Fibroblast of skin of back (primary cell): ENCODE data around the gene GPATCH4.
"Not testable (repeated sequence)": the region's sequence is repeated elsewhere in the genome, so short reads cannot be mapped to it uniquely, and the experiment has no call there.

Source experiments
- DNase-seq: peaks from one replicate; pipeline ENCODE4 v3.0.0-alpha.2; 2013

The GPATCH4 gene

DNA sequence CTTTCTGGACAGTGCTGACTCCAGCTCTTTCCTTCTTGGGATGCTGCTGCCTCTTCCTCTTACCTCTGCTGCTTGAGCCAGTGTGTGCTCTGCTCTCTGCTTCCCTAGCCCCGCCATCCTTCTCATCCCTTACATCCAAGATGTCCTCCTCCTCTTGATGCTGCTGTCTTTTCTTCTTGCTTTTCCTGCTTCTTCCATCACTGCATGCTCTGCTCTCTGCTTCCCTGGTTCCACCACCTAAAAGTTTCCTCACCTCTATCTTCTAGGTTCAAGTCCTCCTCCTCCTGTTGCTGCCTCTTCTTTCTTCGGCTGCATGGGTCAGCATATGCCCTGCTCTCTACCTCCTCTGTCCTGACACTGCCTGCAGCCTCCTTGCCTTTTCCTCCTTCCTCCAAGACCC lies 6.3 kb downstream of the GPATCH4 start:
- no peak for DNase-seq

DNA sequence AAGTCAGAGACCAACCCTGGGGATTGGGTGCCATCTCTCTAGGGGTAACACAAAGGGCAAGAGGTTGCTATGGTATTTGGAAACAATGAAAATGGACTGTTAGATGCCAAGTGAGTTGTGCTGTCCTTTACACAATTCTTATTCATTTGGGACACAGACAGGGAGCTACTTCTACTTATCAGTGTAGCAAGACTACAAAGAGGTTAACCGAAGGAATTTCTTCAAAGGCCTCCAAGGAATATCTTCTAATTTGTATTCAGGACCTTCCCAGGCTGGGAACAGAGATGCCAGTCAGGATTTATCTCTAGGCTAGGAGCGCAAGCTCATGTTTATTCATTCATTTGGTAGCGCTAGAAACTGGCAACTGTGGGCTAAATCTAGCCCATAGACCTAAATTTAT lies 7.1 kb downstream of the GPATCH4 start:
- no peak for DNase-seq

DNA sequence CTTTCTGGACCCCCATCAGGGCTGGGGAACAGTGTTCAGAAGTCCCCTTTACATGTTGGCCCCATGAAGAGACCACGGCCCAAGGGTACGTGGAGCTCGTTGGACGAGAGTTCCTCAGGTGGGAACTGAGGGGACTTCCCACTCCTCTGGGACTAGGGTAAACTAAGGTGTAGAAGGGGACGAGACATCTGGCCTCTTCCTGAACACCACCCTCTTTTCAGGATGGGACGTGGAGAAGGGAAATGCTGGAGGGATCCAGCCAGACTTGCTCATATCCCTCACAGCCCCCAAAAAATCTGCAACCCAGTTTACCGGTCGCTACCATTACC lies 7.7 kb downstream of the GPATCH4 start:
- DNase-seq: no peak

DNA sequence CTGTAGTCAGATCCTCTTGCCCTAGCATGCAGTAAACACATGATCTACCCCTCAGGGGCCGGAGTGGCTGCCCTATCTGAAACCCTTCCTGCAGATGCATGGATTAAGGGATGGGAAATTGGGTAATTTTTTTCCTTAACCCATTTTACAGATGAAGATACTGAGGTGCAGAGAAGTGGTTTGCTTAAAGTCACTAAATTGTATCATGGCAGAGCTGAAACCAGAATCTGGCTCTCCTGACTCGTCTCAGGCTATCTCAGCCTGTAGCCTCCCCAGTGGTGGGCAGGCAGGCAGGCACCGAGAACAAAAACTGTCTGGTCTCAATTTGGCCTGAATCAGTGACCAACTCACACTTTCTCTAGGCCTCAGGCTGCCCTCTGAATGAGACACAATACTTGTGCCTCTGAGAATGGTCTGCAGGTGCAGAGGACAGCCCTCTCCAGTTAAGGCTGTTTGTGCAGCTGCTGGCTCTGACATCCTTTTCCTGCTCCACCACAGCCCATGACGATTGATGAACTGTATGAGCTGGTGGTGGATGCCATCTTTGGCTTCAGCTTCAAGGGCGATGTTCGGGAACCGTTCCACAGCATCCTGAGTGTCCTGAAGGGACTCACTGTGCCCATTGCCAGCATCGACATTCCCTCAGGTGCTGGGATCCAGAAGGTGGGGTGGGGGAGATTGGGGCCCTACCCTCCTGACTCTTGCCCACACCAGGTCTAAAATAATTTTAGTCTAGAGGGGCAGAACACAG lies 8.2 kb downstream of the GPATCH4 start:
- DNase-seq: no peak

DNA sequence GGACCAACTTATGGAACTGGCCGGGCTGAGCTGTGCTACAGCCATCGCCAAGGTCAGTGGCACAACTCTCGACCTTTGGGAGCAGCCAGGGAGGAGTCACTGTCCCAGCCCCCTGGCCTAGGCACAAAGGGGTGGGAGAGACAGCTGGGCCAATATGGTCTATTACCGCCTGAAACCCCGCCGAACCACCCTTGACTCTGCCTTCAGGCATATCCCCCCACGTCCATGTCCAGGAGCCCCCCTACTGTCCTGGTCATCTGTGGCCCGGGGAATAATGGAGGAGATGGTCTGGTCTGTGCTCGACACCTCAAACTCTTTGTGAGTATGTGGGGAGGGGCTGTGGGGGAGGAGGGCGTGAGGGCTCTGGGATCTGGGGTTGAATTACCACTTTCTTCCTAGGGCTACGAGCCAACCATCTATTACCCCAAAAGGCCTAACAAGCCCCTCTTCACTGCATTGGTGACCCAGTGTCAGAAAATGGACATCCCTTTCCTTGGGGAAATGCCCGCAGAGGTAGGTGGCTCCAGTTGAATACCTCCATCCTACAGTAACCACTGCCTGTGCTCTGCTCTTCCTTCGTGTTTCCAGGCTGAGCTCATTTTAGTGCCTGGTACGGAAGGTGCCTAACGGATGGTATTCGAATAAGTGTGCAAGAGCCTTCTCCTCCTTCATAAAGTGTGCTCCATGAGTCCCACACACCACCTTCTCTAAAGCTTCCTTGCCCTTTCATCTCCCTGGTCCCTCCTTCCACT lies 8.9 kb downstream of the GPATCH4 start:
- DNase-seq: no peak

DNA sequence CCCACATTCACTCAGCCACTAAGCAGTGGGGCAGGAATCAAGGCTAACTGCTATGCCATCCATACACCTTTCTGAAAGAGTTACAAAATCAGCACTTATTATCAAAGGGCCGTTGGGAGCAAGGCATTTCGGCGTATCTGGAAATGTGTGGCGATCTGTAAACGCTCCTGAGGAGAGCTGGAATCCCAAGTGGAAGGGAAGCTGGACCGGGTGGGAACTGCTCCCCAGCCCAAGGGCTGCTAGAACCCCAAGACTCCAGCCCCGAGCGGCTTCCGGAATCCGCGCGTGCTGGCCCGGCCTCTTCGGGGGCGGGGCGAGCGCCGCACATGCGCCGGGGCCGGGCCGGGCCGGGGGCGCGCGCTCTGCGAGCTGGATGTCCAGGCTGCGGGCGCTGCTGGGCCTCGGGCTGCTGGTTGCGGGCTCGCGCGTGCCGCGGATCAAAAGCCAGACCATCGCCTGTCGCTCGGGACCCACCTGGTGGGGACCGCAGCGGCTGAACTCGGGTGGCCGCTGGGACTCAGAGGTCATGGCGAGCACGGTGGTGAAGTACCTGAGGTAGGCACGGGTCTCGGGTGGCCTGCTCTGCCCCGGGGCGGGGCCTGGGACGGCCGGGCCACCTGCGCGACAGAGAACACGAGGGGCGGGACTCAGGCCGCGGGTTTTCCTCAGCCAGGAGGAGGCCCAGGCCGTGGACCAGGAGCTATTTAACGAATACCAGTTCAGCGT lies 9.7 kb downstream of the GPATCH4 start, which contains the start of gene NAXE:
Gene NAXE (plus strand): TSS at position 345 of the 726 bp plus-strand sequence. CDS start 29 bp downstream, at position 374.
- DNase-seq: peak; percentile 62

DNA sequence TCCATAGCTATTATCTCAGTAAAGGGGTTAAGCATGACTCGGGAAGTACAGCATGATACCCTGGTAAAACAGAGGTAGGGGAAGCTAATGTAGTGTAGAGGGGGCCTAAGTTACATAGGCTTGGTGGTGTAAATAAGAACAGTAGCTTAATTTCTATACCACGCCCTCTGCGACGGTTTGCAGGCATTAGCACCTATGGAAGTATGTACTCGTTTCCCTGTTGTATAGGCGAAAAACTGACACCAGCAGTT lies 10.2 kb downstream of the GPATCH4 start:
- DNase-seq: no peak

DNA sequence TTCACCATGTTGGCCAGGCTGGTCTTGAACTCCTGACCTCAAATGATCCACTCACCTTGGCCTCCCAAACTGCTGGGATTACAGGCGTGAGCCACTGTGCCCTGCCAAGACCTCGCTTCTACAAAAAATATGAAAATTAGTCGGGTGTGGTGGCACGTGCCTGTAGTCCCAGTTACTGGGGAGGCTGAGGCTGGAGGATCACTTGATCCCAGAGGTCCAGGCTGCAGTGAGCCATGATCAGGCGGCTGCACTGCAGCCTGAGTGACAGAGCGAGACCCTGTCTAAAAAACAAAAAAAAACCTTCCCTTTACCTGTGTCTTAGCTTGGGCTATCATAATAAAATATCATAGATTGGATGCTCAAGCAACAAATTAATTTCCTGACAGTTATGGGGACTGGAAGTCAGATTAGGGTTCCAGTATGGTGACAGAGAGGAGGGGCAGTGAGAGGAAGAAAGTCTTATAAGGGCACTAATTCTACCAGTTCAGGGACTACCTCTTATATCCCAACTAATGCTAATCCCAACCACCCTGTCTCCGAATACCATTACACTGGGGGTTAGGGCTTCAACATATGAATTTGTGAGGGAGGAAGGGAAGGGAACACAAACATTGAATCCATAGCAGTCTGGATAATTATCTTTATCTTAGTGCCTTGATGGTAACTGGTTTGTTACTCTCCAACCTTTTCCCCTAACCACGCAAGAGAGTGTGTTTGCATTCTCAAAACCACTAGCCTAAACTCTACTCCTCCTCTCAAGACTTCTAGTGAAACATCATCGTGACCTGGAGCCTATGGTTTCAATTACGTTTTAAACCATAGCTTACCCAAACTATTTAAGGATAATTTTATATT lies 10.7 kb downstream of the GPATCH4 start:
- DNase-seq: no peak

DNA sequence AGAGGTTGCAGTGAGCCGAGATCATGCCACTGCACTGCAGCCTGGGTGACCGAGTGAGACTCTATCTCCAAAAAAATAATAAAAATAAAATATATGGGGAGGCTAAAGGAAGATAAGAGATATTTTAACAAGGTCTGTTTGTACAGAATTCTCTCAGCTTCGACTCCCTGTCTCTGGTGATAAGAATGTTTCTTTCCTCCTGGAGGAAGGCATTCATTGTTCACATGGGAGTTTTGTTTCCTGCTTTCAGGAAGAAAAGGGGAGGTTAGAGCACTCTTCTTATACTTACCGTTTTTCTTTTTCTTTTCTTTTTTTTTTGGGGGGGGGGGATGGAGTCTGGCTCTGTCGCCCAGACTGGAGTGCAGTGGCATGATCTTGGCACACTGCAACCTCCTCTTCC lies 11.7 kb downstream of the GPATCH4 start:
- no peak for DNase-seq

DNA sequence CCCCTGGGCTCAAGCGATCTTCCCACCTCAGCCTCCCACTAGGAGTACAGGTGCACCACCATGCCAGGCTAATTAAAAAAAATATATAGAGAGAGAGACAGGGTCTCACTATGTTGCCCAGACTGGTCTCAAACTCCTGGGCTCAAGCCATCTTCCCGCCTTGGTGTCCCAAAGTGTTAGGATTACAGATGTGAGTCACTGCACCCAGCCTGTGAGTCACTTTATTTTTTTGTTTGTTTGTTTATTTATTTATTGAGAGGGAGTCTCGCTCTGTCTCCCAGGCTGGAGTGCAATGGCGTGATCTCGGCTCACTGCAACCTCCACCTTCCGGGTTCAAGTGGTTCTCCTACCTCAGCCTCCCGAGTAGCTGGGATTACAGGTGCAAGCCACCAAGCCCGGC lies 13.4 kb downstream of the GPATCH4 start:
- DNase-seq: not testable (repeated sequence)

DNA sequence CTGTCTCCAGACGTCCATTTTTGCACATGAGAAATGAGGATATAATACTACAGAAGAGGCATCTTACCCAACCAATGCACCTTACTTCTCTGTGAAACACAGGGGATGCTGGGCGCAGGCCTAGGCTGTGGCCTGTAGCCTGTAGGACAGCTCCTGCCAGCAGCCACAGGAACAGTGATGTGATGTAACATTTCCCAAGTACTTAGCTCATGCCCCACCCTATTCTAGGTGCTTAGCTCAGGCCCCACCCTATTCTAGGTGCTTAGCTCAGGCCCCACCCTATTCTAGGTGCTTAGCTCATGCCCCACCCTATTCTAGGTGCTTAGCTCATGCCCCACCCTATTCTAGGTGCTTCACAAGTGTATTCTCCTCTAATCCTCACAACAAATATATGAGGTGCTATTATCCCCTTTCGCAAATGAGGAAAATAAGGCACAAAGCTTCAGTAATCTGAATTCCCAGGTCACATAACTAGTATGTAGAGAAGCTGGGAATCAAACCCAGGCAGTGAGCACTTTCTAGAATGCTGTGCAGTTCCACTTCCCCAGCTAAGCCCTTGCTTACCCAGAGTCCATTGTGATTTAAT lies 14.3 kb downstream of the GPATCH4 start:
- DNase-seq: no peak

DNA sequence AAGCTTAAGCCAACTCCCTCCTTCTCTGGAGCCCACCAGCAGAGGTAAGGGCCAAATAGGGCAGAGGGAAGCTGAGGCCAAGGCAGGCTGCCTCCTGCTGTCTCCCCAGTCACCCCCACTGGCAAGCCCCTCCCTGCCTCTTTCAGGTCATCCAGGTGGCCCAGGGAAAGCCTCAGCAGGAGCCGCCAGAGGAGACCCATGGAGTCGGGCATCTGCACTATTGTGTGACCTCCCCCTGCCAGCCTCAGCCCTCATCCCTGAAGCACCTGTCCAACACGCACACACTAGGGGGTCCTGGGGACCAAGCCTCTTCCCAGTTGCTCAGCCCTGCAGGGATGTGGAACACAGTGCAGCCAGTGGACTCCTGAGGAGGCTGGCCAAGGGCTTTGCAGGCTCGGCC lies 15.0 kb downstream of the GPATCH4 start:
- DNase-seq: no peak

DNA sequence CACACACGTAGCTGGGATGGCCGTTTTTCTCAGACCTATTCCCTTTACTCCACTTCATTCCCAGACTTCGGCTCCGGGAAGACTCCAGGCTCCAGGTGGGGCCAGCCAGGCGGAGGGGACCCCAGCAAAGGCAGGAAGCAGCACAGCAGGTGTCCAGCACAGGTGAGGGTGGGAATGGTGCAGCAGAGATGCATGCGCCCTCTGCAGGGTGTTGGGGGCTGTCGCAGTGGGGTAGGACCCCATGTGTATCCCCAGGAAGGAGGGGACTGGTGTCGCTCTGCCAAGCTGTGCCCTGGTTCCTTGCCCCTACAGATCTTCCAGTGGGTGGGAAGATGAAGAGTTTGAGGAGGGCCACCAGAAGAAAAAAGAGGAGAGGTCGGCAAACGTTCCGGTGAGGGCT lies 16.5 kb downstream of the GPATCH4 start:
- DNase-seq: no peak

DNA sequence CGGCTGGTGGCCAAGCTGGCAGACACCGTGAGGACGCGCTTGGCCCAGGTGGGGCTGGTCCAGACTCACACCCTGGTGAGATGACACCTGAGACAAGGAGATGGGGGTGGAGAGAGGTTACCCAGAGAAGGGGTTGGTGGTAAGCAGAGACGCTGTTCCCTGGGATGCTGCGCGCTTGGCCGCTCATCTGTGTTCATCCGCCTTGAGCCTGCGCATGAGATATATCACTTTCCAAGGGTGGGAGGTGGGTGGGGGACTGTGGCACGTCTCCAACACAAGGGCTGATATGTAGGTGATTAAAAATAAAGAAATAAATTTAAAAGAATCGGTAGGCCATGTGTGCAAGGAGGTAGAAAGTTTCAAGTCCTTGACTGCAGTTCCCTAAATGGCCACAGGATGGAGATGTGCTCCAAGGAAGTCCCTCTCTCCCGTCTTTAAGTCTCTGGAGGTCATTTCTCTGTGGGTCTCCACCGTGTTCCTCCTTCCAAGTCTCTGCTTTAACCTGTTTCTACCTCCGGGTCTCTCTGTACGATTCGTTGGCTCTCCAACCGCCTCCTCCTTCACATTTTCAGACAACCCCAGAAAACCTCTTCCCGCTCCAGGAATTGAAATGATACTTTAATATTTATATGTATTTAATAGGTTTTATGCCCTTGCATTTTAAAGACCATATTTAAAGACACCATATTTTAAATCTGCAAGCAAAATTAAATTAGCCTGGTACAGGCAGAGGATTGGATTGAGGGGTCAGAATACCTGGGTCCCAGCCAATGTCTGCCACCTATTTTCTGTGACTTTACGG lies 17.3 kb downstream of the GPATCH4 start:
- peak; percentile 74 for DNase-seq

DNA sequence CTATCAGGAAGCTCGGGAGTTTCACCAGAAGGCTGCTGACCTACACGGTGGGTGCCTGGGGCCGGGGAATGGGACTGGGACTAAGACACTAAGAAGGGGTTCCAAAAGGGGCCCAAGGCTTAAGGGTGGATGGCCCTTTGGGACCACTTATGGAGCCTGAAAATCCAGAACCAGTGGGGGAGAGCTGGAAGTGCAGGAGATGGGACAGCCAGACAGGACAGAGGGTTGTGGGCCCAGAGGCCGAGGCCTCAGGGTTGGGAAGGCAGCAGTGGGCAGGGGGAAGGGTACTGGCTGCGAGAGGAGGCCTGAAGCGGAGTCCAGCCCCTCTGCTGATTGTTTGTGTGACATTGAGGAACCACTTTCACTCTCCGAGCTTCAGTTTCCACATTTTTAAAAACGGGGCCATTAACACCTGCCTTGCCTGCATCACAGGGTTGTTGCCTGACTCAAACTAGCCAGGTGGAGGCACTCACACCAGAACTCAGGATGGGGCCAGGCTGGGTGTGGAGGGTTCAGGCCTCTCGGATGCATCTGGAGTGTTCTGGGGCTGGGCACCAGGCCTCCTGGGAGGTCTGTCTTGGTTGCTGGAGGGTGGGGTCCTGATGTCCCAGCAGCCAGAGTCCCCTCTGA lies 18.8 kb downstream of the GPATCH4 start:
- DNase-seq: no peak

DNA sequence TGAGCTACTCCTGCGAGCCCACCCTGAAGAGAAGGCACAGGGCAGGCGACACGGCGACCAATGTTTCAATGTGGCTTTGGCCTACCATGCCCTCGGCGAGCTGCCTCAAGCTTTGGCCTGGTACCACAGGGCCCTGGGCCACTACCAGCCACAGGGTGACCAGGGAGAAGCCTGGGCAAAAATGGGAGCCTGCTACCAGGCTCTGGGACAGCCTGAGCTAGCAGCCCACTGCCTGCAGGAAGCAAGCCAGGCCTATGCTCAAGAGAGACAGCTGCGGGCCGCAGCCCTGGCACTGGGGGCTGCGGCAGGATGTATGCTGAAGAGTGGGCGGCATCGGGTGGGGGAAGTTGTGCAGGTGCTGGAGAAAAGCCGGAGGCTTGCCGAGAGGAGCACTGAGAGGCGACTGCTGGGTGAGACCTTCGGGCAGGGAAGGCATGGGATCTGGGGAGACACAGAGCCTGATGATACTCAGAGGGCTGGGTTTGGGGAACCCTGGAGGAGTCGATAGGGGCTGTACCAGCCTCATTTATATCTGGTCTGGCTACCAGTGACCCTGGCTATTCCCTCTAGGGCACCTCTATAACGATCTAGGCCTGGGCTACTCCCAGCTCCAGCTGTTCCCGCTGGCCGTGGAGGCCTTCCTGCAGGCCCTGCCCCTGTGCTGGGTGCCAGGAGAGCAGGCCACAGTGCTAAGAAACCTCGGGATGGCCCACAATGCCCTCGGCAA lies 19.5 kb downstream of the GPATCH4 start:
- DNase-seq: no peak

DNA sequence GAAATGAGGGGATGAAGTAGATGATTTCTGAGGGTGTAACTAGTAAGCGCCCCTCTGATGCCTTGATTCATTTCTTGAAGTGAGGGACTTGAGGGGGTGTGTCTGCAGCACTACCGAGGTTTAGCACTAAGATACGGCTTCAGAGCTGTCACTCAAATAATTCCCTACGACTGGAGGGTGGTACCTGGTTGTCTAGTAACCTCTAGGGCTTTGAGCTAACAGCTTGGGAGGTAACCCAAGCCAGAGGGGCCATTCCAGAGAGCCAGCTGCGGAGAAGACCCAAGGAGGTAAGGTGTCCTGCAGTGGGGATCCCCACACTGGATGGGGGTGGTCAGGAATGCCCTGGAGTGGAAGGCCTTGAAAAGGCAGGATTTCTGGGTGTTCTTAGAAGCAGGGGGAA lies 21.8 kb downstream of the GPATCH4 start, which contains the start of gene TTC24:
Gene TTC24 (plus strand): TSS at position 252 of the 400 bp plus-strand sequence. CDS start 1,642 bp downstream, outside the sequence.
- no peak for DNase-seq

DNA sequence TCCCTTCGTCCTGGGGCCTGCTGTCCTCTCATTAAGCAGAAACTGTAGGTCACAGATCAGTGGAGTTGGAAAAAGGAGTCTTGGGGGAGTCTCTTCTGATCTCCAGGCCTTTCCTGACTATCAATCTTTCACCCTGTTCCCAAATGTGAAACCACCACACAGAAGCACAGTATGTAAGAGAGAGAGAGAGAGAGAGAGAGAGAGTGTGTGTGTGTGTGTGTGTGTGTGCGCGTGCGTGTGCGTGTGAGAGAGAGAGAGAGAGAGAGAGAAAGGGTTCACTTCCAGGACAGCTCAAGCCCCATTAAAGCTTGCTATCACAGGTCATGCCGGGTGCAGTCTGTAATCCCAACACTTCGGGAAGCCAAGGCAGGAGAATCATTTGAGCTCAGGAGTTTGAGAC lies 23.2 kb downstream of the GPATCH4 start:
- DNase-seq: no peak

DNA sequence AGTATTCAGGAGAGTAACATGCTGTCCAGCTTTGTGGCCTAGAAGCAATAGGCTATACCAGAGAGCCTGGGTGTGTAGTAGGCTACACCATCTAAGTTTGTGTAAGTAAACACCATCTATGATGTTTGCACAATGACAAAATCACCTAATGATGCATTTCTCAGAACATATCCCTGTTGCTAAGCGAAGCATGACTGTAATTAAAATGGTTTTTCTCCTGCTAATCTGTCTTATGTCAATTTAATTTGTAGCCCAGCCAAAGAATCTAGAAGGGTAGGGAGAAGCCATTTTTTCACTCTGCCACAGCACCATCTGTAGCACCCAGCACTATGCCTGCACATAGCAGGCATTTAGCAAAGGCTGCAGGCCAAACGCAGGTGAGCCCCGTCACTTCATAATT lies 23.7 kb downstream of the GPATCH4 start:
- no peak for DNase-seq

DNA sequence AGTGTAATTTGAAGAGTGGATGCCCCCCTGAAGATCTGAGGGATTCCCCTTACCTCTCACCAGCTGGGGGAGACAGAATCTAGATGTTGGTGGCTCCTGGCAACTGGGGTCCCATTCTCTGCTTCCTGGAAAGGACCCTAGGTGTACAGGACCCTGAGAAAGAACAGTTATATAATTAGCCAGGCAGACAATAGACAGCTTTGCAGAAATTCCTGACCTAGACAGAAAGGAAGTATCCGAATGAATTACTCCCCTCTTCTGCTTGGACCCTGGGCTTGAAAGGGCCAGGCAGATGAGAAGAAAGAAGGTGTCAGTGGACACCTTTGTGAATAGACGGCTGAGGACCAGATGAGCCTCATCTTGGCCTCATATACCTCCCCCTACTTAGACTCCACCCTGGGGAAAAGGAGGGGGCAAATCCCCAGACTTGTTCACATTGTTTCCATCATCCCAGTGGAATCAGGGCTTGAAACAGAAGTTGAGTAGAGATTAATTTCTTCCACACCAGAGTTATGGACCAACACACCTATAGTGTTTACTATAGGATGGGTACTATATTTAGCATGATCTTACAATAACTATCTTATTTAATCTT lies 27.1 kb downstream of the GPATCH4 start:
- DNase-seq: no peak
